ENCODE data around the gene MAPK1.

The MAPK1 gene

DNA sequence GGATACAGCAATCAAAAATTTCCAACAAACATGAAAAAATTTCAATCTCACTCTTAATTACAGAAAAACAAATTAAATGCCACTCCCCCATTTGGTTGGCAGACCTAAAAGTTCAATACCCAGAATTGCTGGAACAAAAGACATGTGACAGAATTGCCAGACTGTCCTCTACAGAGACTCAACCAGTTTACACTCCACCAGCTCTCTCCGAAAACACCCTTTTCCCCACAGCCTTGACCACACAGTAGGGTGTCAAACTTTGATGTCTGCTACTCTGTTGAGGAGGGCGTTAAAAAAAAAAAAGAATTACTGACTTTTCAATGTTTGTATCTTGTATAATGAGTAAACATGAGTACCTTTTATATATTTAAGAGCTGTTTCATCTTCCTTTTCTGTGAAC lies 87.2 kb downstream of the MAPK1 start:
- DNase-seq, result no peak

DNA sequence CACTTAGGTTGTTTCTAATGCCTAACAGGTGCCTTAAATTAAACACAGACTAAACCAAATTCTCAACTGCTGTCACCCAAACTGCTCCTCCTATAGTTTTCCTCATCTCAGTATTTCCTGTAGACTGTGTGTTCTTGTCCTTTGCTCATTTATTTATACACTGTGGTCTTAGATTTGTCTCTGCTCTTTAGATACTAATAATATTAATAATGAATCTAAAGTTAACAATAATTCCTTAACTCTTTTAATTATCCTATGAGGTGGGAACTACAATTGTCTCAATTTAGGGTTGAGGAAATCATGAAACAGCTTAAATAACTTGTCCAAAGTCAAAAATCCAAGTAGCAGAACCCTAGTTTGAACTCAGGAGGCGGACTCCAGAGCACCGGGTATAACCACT lies 88.0 kb downstream of the MAPK1 start:
- DNase-seq, result no peak

DNA sequence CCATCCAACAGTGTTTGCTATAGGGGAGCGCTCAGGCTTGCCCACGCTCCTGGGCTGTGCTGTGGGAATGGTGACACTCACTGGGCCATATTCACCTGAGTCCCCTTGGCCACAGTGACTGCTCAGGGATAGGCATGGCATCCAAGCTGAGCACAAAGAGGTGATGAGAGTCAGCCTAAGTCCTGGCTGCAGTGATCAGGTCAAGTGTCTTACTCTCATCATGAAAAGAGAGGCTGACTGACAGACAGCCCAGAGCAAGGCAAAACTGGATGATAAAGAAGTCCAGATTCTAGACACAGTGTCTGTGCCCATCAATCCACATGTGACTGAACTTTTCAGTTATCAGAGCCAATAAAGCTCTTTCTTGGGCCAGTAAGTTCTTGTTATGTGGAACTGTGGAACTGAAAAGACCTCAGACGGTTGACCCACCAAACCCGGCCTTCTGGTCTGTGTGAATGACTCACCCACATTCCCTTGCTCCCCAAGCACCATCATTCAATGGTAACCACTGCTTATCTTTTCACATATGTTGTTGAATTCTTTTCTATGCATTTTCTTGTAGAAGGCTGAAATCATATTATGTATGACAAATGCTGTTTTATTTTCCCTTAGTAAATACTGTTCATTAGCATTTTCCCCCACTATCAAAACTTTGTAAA lies 88.6 kb downstream of the MAPK1 start:
- no peak for DNase-seq

DNA sequence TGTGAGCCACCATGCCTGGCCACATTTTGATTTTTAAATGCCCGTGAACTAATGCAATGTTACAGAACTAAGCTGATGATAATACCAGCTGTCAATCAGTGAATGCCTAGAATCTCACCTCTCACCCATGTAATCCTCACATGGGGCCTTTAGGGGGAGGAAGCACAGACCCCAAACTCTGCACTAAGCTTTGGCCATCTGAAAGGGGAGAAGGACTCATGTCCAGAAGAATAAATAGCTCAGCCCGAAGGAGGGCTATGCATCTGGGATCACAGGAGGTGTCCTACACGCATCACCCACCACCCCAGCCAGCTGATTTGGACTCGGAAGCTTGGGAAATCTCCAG lies 95.8 kb downstream of the MAPK1 start:
- no peak for DNase-seq

DNA sequence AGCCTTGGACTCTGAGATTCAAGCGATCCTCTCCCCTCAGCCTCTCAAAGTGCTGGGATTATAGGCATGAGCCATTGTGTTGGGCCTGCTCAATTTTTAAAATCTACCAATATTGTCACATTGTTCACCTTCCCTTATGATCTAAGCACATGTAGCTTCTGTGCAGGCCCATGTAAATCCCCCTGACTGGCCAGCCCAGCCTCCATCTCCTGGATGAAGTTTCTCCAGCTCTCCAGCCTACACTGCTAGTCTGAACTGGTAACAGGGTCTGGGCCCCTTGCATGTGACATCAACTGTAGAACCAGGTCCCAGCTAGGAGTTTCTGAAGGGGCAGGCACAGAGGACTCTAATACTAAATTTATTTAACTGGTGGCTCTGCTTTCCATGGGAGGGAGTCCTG lies 99.0 kb downstream of the MAPK1 start:
- no peak for DNase-seq

DNA sequence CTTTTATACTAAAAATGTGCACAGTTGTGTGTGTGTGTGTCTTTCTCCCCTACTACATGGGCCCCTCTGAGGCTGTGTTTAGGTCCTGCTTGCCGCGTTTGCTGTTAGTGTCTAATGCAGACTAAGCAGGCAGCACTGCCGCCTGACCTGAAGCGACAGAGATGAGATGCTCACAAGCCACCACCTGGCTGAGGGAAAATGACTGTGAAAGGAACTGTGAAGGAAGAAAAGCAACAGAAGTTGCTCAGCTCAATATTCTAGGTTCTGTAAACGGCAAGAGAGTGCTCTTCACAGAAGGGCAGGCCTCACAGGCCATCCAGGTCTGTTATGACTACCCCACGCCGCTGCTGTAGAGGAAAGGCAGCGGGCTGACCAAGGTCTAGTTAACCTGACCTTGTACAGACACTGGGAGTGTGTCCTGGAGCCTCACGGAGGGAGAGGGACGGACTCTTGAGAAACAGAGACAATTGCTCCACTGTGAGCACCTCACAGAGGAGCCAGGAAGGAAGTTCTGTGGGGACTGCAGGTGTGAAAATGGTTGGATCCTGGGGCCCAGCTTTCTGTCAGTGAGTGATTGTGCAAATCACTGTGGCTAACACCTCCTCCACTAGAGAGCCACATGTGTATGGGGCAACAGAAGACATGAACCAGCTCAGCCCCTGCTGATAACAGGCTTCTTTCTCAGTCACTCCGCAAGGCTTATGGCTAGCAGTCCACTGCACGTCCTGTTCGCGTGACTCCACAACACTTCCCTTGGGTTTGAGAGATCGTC lies 100.6 kb downstream of the MAPK1 start:
- no peak for DNase-seq

DNA sequence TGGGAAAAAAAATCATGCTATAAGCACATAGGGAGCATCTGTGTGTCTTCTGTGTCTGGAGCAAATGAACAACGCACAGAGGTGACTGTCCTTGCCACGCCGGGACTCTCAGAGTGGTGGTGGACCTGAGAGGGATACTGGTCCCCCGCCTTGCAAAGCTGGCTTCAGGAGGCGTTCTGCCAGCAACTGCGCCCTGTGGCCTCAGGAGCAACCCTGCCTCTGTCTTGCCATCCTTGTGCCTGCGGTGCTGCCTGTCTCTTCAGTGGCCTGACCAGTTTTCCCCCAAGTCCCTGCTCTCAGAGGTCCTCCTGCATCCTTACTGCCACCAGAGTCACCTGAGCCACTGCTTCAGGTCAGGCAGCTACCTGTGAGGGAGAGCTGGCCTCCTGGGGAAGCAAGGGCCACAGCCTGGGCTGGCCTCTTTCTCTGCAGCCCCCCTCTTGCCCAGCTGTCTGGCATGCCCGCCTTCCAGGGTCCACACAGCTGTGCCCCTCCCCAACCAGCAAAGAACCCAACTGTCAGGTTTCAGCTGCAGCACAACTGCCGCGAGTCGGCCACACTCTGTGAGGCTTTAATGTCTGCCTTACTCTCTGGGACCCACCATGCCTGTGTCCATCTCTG lies 101.4 kb downstream of the MAPK1 start:
- DNase-seq, result no peak

DNA sequence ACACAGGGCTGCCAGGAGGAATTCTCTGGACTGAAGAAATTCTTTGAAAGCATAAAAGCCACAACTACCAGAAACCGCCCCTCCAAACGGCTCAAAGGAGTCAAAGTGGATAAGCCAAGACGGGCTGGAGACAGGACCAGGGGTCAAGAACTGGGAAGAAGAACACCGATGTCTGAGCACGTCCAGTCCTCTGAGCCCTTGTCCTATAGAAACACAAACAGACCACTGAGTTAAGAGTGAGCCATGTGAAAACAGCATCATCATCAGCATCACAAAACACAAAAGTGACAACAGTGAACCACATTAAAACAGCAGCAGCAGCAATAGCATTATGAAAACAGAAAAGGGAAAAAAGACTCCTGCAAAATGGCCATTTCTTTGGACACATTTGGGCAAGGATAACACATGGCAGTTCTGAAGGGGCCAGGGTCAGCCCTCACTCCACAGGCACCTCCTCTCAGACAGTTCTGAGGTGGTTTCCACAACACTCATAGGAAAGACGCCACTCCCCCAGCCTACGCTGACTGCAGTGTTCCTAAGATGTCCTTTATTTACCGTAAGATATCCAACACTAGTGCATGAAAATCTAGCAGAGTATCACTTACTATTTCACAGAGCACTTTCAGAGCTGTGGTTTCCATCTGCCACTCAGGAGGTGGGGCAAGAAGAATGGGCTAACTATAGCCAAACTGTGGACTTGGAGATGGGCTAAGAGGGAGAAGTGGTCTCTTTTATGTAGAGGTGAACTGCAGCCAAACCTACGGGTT lies 103.2 kb downstream of the MAPK1 start:
- no peak for DNase-seq

DNA sequence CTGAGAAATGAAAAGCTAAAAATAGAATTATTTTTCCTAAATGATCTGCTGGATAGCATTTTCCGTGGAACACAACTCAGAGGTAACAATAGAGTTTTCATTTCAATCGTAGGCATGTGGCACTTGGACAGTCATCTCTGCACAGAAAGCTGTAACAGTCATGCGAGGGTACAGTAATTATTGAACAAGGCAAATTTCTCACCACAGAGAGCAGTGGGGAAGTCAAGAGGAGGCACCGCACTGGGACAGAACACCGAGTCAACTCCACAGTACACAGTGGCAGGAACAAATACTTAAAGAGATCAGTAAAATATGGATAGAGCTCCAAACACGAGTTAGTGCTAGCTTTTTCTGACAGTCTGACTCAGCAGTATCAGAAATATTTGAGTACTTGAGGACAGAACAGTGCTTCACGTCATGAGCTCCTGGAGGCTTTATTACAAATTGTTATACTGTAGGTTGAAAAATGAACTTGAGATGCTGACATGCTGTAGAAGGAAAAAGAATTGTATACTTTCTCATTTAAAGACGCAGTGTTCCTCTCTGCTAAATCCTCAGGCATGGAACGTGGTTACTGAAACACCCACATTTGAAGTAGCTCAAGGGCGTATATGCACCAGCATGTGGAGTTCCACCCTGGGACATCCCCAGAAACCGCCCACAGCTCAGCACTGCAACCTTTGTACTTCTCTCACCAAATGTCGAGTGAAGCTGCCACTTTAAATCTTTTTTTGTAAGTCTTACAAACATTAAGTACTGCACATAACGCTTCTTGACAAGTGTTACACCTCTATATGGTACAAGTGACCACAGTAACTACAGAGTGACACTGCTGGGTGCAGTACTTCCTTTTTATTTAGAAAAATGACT lies 104.5 kb downstream of the MAPK1 start:
- DNase-seq, result no peak

DNA sequence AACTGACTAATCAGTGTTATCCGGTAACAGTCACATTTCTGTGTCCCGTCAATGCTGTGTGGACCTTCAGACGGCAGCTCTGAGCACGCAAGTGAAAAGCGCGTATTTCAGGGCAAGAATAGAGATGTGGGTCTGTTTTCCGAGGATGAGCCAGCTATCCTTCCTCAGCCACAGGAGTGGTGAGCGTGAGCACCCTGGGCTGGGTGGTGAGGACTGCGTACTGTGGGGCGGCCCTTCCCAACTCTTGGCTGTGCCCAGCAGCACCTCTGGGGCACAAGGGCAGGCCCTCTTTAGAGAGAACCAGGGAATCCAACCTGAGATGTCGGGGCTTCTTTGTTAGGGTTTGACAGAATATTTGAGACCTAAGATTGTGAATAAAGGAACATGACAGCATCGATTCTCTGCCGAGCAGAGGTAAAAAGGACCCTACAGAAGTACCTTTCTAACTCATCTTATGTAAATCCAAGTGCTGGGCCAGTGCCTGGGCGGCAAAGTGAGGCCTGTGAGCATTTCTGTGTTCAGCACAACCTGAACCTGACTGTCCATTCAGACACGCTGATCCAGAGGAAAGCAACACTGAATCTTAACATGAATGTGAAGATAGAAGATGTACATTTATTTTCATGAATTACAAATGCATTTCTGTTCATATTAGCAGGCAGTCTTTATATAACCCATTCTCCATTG lies 105.3 kb downstream of the MAPK1 start:
- no peak for DNase-seq

DNA sequence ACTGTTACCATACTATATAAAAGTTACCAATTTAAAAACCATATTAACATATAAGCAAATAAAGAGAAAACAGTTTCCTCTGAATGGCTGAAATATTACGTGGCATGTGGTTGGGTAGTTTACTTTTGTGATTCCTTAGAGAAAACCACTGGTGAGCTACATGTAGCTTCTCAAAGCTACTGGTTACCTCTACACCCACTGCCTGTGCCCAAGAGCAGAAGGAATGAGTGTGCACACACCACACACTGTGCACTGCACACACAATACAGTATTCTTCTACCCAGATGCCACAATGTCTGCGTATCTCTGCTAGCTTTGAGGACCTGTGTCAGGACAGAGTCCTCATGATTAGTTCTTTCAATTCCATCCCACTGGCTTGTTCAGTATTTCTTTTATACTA lies 106.4 kb downstream of the MAPK1 start:
- no peak for DNase-seq

DNA sequence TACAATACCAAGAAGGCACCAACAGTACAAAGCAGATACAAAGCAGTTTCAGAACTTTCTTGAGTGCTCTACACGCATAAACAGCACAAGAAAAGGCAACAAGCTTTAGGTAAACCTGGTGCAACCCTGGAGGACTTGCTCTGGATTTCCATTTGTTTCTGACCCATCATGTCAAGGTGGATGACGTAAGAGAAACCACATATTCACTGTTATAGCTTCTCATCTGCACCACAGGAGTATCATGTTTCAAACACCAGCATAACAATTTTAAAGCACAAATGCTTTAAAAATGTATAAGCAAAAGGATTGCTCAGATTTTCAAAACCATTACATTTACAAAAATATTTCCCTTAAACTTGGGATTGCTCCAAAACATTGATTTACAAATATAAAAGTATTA lies 106.8 kb downstream of the MAPK1 start:
- peak; percentile 8 for DNase-seq

DNA sequence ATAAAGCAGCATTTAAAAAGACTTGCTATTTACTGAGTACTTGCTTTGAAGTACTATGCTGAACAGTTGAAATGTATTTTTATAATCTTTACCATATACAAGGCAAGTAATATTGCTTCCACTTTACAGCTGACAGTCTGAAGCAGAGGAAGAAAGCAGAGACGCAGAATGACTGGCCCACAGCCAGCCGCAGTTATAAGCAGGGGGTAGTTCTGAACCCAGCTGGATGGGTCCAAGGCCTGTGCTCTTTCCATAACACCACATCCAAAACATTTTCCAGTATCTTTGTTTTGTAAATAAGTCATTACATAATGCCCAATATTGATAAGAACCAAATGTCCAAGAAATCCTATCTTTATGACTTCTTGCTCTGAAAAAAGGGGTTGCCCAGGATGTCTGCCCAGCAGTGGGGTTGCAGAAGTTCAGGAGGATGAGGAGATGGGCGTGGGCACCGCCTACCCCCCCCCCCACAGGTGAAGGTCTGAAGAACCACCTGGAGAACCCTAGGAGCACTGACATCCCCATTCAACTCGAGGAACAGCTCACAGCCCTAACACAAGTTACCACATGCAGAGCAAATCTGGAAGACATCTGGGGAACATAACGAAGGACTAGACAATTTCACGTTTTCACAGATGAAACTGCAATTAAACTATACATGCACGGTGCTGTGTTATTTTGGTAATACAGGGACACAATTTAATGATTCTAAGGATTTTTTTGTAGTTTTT lies 107.6 kb downstream of the MAPK1 start:
- DNase-seq, result no peak

DNA sequence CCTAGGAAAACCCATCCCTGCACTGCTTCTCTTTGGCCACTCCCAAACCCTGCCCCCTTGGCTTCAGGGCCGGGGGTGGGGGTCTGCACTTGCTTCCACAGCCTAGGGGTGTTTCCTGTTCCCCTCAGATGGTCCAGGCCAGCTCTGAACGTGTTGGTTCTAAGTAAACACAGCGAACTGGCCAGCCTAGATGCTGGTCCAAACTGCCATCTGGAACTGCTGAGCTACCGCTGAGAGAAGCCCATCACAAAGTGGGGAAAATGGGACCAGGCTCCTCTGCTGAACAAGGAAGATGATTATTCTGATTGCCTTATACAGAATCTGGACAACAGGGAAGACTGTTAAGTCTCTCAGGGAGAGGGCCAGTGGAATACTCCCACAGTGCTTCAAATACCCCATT lies 108.4 kb downstream of the MAPK1 start:
- no peak for DNase-seq

DNA sequence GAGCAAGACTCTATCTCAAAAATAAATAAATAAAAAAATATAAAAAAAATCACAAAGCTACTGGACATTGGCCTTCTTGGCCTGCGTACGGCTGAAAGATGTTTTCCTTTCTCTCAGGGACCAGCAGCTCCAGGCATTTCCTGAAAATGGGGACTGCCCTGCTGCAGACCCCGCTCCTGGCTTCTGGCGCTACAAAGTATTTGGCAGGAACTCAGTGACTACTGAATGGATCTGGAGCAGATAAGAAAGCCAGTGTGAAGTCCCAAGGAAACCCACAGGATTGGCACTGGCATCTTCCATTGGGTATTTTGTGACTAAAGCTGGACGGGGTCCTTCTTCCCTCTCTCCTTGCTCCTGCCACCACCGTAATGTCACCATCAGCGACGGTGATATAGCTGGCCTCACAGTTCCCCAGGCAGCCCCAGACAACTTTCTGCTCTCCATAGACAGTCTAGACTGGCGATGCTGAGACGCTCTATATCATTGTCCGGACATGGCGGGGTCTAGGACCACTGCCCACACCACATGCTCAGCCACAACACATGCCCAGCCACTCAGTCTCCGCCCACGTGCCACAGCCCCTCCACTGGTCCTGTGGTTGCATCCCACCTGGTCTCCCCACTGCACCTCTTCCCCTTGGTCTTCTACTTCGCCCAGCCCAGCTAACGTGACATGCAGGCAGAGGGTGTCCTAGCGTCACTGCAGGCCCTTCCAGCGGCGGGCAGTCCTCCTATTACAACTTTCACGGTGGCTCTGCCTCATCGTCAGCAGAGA lies 109.2 kb downstream of the MAPK1 start:
- no peak for DNase-seq

DNA sequence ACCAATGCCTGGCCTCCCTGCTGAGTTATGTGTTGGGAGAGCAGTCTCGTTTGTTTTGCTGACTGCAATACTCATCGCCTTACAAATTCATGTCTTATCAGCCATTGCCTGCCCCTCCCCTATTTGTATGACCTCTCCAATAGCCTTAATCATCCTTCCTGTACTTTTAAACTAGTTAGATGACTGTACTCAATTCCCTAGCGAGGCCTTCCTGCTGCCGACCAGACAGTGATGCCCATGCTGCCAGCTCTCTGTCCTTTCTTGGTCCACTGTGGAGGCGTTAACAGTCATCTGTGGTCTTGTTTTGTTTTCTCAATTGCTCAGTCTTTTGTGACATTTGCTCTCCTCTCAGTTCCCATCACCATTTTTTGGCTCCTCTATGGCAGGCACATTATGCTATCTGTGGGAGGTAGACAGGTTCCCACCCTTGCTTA lies 111.6 kb downstream of the MAPK1 start:
- DNase-seq, result no peak

DNA sequence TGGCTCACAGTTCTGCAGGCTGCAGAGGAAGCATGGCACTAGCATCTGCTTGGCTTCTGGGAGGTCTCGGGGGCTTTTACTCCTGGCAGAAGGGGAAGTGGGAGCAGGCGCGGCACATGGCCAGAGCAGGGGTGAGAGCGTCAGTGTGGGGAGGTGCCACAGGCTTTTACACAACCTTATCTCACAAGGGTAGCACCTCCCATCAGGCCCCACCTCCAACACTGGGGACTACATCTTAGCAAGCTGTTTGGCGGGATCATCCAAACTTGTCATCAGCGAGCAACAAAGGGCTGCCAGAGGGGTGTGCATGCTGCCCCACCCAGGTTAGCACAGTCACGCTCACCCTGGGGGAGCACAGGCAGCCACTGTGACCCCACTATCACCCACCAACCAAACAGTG lies 112.9 kb downstream of the MAPK1 start:
- DNase-seq, result no peak

DNA sequence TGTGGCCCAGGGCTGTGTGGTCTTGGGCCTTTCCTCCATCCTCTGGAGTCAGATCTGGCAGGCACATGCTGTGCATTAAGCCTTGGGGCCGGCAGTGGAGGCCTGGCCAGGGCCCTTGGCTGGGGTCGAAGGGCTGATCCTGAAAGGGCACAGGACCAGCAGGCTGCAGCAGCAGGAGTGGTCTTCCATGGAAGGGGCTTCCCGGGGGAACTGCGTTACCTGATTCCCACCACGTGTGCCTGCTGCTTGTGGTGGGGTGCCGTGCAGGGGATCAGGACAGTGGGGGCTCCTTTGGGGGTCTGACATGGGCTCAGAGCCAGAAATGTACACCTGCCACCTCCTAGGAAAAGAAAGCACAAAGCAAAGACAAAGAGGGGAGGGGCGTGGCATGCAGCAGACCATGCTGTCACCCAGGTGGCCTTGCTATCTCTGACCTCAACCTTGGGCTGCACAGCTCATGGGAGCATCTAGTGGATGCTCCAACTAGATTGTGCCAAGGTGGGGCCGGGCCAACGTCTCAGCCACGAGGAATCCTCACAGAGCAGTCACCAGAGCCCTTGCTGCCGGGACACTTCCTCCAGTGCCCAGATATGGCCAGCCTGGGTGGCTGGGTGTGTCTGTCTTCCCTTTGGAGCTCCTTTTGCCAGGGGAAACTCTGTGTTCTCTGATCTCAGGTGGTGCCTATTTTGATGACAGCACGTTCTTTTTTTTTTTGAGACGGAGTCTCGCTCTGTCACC lies 113.9 kb downstream of the MAPK1 start:
- DNase-seq, result no peak

DNA sequence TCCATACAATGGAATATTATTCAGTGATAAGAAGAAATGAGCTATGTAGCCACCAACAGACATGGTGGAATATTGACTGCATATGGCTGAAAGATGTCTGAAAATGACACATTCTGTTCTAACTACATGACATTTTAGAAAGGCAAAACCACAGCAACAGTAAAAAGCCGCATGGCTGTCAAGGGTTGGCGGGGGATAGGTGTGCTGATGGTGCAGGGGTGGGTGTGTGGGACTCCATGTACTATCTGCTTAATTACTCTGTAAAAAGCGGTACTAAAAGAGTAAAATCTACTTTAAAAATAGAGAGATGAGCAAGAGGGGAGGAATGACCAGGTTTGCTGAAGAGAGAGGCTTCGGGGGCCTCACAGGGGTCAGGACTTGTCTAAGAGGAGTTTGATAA lies 115.2 kb downstream of the MAPK1 start:
- no peak for DNase-seq

DNA sequence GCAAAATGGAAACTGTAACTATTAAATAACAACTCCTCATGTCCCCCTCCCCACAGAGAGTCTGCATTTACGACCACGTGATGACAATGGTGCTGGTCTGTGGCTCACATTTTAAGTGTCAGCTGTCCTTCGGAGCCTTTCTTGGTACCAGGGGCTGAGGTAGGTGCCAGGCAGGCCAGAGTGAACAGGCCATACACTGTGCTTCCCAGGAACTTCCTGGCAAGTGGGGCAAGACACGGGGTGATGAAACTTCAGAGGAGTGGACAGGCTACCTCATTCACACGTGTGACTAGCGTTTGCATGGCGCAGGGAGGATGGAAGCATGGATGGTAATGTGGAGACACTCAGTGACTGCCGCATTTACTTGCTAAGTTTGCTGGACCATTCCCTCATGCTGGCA lies 121.5 kb downstream of the MAPK1 start:
- no peak for DNase-seq
